HepG2 (cell line): Measurements from ENCODE around the gene MED1. TPM values are rescaled to one million over a fixed set of nuclear protein-coding genes. Genes with fewer than 3 reads are reported as not detected.

Source experiments
- DMAP1 ChIP-seq: IDR thresholded peaks from 2 replicates; pipeline ENCODE4 v1.6.1; 2016
- DZIP1 ChIP-seq: sonication (generic); formaldehyde crosslinking; IDR thresholded peaks from 2 replicates; pipeline ENCODE4 v1.5.0; 2020; ENCODE audit warnings: mild to moderate bottlenecking, missing genetic modification reagents
- ETS1 ChIP-seq: sonication (generic); formaldehyde crosslinking; IDR thresholded peaks from 2 replicates; pipeline ENCODE4 v1.4.0; 2020; ENCODE audit warnings: missing genetic modification reagents
- FOXJ3 ChIP-seq: sonication (generic); formaldehyde crosslinking; IDR thresholded peaks from 2 replicates; pipeline ENCODE4 v1.4.0; 2020; ENCODE audit warnings: missing genetic modification reagents, mild to moderate bottlenecking, borderline replicate concordance
- GTF2F1 ChIP-seq: fragments of 150-350 bp; IDR thresholded peaks from 2 replicates; pipeline ENCODE4 v1.6.1; 2014; ENCODE audit warnings: low read length
- HNRNPL ChIP-seq: fragments of 200-400 bp; formaldehyde crosslinking; IDR thresholded peaks from 2 replicates; pipeline ENCODE4 v1.6.1; 2017; ENCODE audit warnings: mild to moderate bottlenecking, low read depth, low read length
- KMT2A ChIP-seq: sonication (generic); formaldehyde crosslinking; IDR thresholded peaks from 2 replicates; pipeline ENCODE4 v1.4.0; 2020; ENCODE audit warnings: missing genetic modification reagents
- LRRFIP1 ChIP-seq: sonication (generic); formaldehyde crosslinking; conservative IDR thresholded peaks from 2 replicates; pipeline ENCODE4 v1.4.0; 2020; ENCODE audit warnings: missing genetic modification reagents
- MTF1 ChIP-seq: sonication (generic); formaldehyde crosslinking; IDR thresholded peaks from 2 replicates; pipeline ENCODE4 v1.5.0; 2020; ENCODE audit warnings: missing genetic modification reagents
- TAF15 ChIP-seq: fragments of 200-400 bp; formaldehyde crosslinking; IDR thresholded peaks from one replicate; pipeline ENCODE4 v1.6.1; 2018; ENCODE audit warnings: mild to moderate bottlenecking, low read depth, low read length; ENCODE audit not compliant: poor library complexity, severe bottlenecking
- YEATS2 ChIP-seq: sonication (generic); formaldehyde crosslinking; IDR thresholded peaks from 2 replicates; pipeline ENCODE4 v1.4.0; 2020; ENCODE audit warnings: missing genetic modification reagents, borderline replicate concordance
- ZBTB37 ChIP-seq: sonication (generic); formaldehyde crosslinking; IDR thresholded peaks from 2 replicates; pipeline ENCODE4 v1.4.0; 2020; ENCODE audit warnings: mild to moderate bottlenecking, missing genetic modification reagents
- ZBTB49 ChIP-seq: sonication (generic); formaldehyde crosslinking; IDR thresholded peaks from 2 replicates; pipeline ENCODE4 v1.4.0; 2020; ENCODE audit warnings: missing genetic modification reagents, borderline replicate concordance
- ZNF234 ChIP-seq: sonication (generic); formaldehyde crosslinking; conservative IDR thresholded peaks from 2 replicates; pipeline ENCODE4 v1.5.1; 2020; ENCODE audit warnings: mild to moderate bottlenecking, missing genetic modification reagents
- polyA plus RNA-seq, 8 experiments: library from polyadenylated mRNA; depleted of rRNA in 3 of 8; stranded (reverse) in 7 of 8; unstranded in 1 of 8; fragments of >200 nt; fragmentation: Illumina TruSeq in 4 of 8; extraction: Trizol in 4 of 8; gene quantifications; 2 replicates each; pipeline versions ENCODE4 v1.2.1 to v1.2.3, GENCODE V29; 2011 to 2016; ENCODE audit warnings: low read depth in 4 of 8, missing spikeins in 1 of 8, mixed read lengths in 1 of 8; ENCODE audit not compliant: insufficient read depth in 1 of 8
- total RNA-seq, 5 experiments: library from RNA; depleted of rRNA; stranded (reverse); fragments of >200 nt; fragmentation: Illumina TruSeq; extraction: Trizol; gene quantifications; 2 replicates each; pipeline ENCODE4 v1.2.3, GENCODE V29; 2016; ENCODE audit warnings: low read depth in 1 of 5

The MED1 gene
- total and polyA plus RNA-seq, 2 of the 13 experiments (the other 11 are each of a cell fraction or from before 2014, with no cell fraction given): 37.5 to 40.1 TPM

- no peak for TF ChIP-seq ZBTB49 (CRISPR knock-in tag)
- TF ChIP-seq ETS1 (CRISPR knock-in tag): no peak
- no peak for TF ChIP-seq DZIP1 (CRISPR knock-in tag)
- TF ChIP-seq ZNF234: peak; percentile 4; the same call in 1 of the 2 replicates
- TF ChIP-seq YEATS2 (CRISPR knock-in tag): peak; percentile 60; the same call in 1 of the 2 replicates
- TF ChIP-seq GTF2F1: no peak
- TF ChIP-seq DMAP1 (CRISPR knock-in tag): no peak
- no peak for TF ChIP-seq TAF15
- TF ChIP-seq ZBTB37 (CRISPR knock-in tag): no peak
- TF ChIP-seq LRRFIP1 (CRISPR knock-in tag): no peak
- TF ChIP-seq HNRNPL: no peak
- 0 out of 2 replicates have a peak, but pooled peaks have one; percentile 35 for TF ChIP-seq KMT2A (CRISPR knock-in tag)
- TF ChIP-seq MTF1 (CRISPR knock-in tag): no peak
- TF ChIP-seq FOXJ3 (CRISPR knock-in tag): no peak
Observed at GRCh38 chr17:39402244-39402889, 48.7 kb downstream of the MED1 start (continued).
